ENCODE measurements around the gene SETD5. TPM values are rescaled to one million over a fixed set of nuclear protein-coding genes. Genes with fewer than 3 reads are reported as not detected.

Gene SETD5
- total RNA-seq, 3 donors from 2014 or later (not counting 1 experiment from before 2014, with no cell fraction given): 106 to 154 (median 140) TPM

GRCh38 chr3:9385187-9386077 is 12.0 kb upstream of the SETD5 start:
- no peak overlapping the region for H3K27ac ChIP-seq (ENCODE audit: low read length)
- peak overlapping the region; percentile 57 to 79 for H3K27ac Mint-ChIP-seq
- H3K4me1 Mint-ChIP-seq: peaks cover 0 to 7% of the 10 kb centered on the region in 2 donors
- TF ChIP-seq CTCF (IDR thresholded peaks at IDR 0.05): no peak
- no peaks in the 10 kb centered on the region for H3K4me1 ChIP-seq (ENCODE audit: control insufficient read depth, insufficient read depth, low read length)
- no peak overlapping the region for H3K4me3 ChIP-seq (ENCODE audit: low read length)
- H3K27me3 ChIP-seq (ENCODE audit: control insufficient read depth, insufficient read depth, low read length): no peaks in the 10 kb centered on the region
- peaks cover 79% of the 10 kb centered on the region for H3K36me3 ChIP-seq (ENCODE audit: control insufficient read depth, insufficient read depth, low read length)
- H3K36me3 Mint-ChIP-seq: peaks cover 5% of the 10 kb centered on the region
- no peak overlapping the region for H3K4me3 Mint-ChIP-seq
- no peaks in the 10 kb centered on the region for H3K27me3 Mint-ChIP-seq (ENCODE audit: low read depth in 2 of 2)
- DNase-seq (no peak), ATAC-seq (no peak)
- WGBS (ENCODE audit: insufficient coverage): 100% methylated on average over 1 of the region's 2 CpGs
- intact Hi-C loops (cut with micrococcal nuclease): no loop called here
- H3K9me3 ChIP-seq (ENCODE audit: control insufficient read depth, insufficient read depth, low read length): no peaks in the 10 kb centered on the region
- no peaks in the 10 kb centered on the region for H3K9me3 Mint-ChIP-seq

- Mint-ChIP-seq H3K27ac (peak overlapping the region; percentile 57 to 79), H3K4me1 (peaks cover 6 to 14% of the 10 kb centered on the region in 2 donors), H3K27me3 (ENCODE audit: low read depth in 2 of 2) (no peaks in the 10 kb centered on the region), H3K36me3 (peaks cover 11% of the 10 kb centered on the region), H3K4me3 (no peak overlapping the region), H3K9me3 (no peaks in the 10 kb centered on the region)
- Histone ChIP-seq H3K36me3 (ENCODE audit: control insufficient read depth, insufficient read depth, low read length) (peaks cover 83% of the 10 kb centered on the region), H3K27me3 (ENCODE audit: control insufficient read depth, insufficient read depth, low read length) (no peaks in the 10 kb centered on the region), H3K4me1 (ENCODE audit: control insufficient read depth, insufficient read depth, low read length) (no peaks in the 10 kb centered on the region), H3K4me3 (ENCODE audit: low read length) (no peak overlapping the region), H3K27ac (ENCODE audit: low read length) (no peak overlapping the region), H3K9me3 (ENCODE audit: control insufficient read depth, insufficient read depth, low read length) (no peaks in the 10 kb centered on the region)
- DNase-seq (no peak), ATAC-seq (no peak)
- 100% methylated on average over 1 of the region's 3 CpGs for WGBS (ENCODE audit: insufficient coverage)
- intact Hi-C loops (cut with micrococcal nuclease): no loop called here
- no peak for TF ChIP-seq CTCF (IDR thresholded peaks at IDR 0.05)
Measured at GRCh38 chr3:9386078-9386459, 11.3 kb upstream of the SETD5 start.

GRCh38 chr3:9386501-9387321 is 10.7 kb upstream of the SETD5 start:
- H3K36me3 ChIP-seq (ENCODE audit: control insufficient read depth, insufficient read depth, low read length): peaks cover 86% of the 10 kb centered on the region
- no CpG with 5 or more reads among the region's 1 CpG for WGBS (ENCODE audit: insufficient coverage)
- H3K4me1 ChIP-seq (ENCODE audit: control insufficient read depth, insufficient read depth, low read length): no peaks in the 10 kb centered on the region
- Mint-ChIP-seq H3K4me3 (no peak overlapping the region), H3K27ac (peak overlapping the region; percentile 57 to 79), H3K9me3 (no peaks in the 10 kb centered on the region), H3K36me3 (peaks cover 17% of the 10 kb centered on the region), H3K27me3 (ENCODE audit: low read depth in 2 of 2) (no peaks in the 10 kb centered on the region), H3K4me1 (peaks cover 13 to 20% of the 10 kb centered on the region in 2 donors)
- DNase-seq (no peak), ATAC-seq (no peak)
- H3K27me3 ChIP-seq (ENCODE audit: control insufficient read depth, insufficient read depth, low read length): no peaks in the 10 kb centered on the region
- no peaks in the 10 kb centered on the region for H3K9me3 ChIP-seq (ENCODE audit: control insufficient read depth, insufficient read depth, low read length)
- no peak overlapping the region for H3K4me3 ChIP-seq (ENCODE audit: low read length)
- TF ChIP-seq CTCF (IDR thresholded peaks at IDR 0.05): no peak
- H3K27ac ChIP-seq (ENCODE audit: low read length): no peak overlapping the region
- intact Hi-C loops (cut with micrococcal nuclease): no loop called here
